Parathyroid adenoma (tissue), 2 donors: ENCODE results near the gene PAK4.

Experiments used
- H2AFZ ChIP-seq: fragments of 300-600 bp; sonication (generic); one replicate; pipeline ENCODE4 v1.7.0; 2017; ENCODE audit warnings: antibody characterized with exemption, mild to moderate bottlenecking
- H3K27ac ChIP-seq: fragments of 300-600 bp; sonication (generic); one replicate; pipeline ENCODE4 v1.7.0; 2017
- H3K27me3 ChIP-seq: fragments of 300-600 bp; sonication (generic); one replicate; pipeline ENCODE4 v1.7.0; 2017; ENCODE audit warnings: low read length; ENCODE audit not compliant: control insufficient read depth, insufficient read depth
- H3K36me3 ChIP-seq: fragments of 300-600 bp; sonication (generic); one replicate; pipeline ENCODE4 v1.7.0; 2017; ENCODE audit warnings: low read length; ENCODE audit not compliant: control insufficient read depth, insufficient read depth
- H3K4me1 ChIP-seq: fragments of 300-600 bp; sonication (generic); one replicate; pipeline ENCODE4 v1.7.0; 2017; ENCODE audit warnings: control low read depth
- H3K4me2 ChIP-seq: fragments of 300-600 bp; sonication (generic); one replicate; pipeline ENCODE4 v1.7.0; 2017; ENCODE audit warnings: low read length
- H3K4me3 ChIP-seq: fragments of 300-600 bp; sonication (generic); one replicate; pipeline ENCODE4 v1.7.0; 2017; ENCODE audit warnings: low read depth, low read length
- H3K79me2 ChIP-seq: fragments of 300-600 bp; sonication (generic); one replicate; pipeline ENCODE4 v1.7.0; 2017; ENCODE audit warnings: control low read depth
- H3K9ac ChIP-seq: fragments of 300-600 bp; sonication (generic); one replicate; pipeline ENCODE4 v1.7.0; 2017; ENCODE audit warnings: mild to moderate bottlenecking
- H3K9me3 ChIP-seq: fragments of 300-600 bp; sonication (generic); one replicate; pipeline ENCODE4 v1.7.0; 2017; ENCODE audit warnings: low read length; ENCODE audit not compliant: control insufficient read depth
- TF ChIP-seq, protein P1 (sequence below): fragments of 300-600 bp; sonication (generic); IDR thresholded peaks from one replicate; pipeline ENCODE4 v1.7.0; 2017; ENCODE audit warnings: antibody characterized with exemption, mild to moderate bottlenecking
- donor health status: primary hyperparathyroidism.

The PAK4 gene

DNA sequence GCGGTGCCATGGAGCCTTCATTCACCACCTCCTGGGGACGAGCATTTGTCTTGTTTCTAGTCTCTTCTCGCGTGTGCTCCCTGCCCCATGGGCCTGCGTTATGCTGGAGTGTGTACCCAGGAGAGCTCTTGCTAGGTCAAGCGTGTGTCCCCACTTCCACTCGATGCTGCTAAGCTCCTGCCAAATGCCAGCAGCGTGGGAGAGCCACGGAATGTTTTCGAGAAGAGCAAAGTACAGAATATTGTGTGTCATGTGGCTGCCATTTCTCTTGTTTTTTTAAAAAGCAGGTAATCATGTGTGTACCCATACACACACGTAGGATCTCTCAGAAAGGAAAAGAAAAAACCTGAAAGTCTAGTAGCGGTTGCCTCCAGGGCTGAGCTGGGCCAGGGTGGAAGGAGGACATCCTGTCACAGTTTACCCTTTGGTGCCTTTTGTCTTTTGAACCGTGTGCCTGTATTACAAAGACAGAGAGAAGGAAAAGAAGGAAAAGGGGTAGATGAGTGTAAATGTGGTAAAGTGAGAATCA is 28.6 kb downstream of the PAK4 start:
- Histone ChIP-seq H3K9ac (no peak overlapping the region), H3K4me1 (peaks cover 50% of the 10 kb centered on the region), H2AFZ (peak overlapping the region; percentile 54), H3K36me3 (no peaks in the 10 kb centered on the region), H3K4me2 (peak overlapping the region; percentile 56), H3K27me3 (no peaks in the 10 kb centered on the region), H3K79me2 (peaks cover 83% of the 10 kb centered on the region), H3K27ac (peak overlapping the region; percentile 81), H3K4me3 (peak overlapping the region; percentile 28), H3K9me3 (no peaks in the 10 kb centered on the region)
- TF ChIP-seq, protein P1, sequence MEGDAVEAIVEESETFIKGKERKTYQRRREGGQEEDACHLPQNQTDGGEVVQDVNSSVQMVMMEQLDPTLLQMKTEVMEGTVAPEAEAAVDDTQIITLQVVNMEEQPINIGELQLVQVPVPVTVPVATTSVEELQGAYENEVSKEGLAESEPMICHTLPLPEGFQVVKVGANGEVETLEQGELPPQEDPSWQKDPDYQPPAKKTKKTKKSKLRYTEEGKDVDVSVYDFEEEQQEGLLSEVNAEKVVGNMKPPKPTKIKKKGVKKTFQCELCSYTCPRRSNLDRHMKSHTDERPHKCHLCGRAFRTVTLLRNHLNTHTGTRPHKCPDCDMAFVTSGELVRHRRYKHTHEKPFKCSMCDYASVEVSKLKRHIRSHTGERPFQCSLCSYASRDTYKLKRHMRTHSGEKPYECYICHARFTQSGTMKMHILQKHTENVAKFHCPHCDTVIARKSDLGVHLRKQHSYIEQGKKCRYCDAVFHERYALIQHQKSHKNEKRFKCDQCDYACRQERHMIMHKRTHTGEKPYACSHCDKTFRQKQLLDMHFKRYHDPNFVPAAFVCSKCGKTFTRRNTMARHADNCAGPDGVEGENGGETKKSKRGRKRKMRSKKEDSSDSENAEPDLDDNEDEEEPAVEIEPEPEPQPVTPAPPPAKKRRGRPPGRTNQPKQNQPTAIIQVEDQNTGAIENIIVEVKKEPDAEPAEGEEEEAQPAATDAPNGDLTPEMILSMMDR = no peak

GRCh38 chr19:39154629-39155100 is 29.1 kb downstream of the PAK4 start:
- no peak overlapping the region for H3K9ac ChIP-seq
- no peaks in the 10 kb centered on the region for H3K36me3 ChIP-seq
- no peaks in the 10 kb centered on the region for H3K9me3 ChIP-seq
- peak overlapping the region; percentile 28 for H3K4me3 ChIP-seq
- peaks cover 50% of the 10 kb centered on the region for H3K4me1 ChIP-seq
- H2AFZ ChIP-seq = peak overlapping the region; percentile 54
- peaks cover 84% of the 10 kb centered on the region for H3K79me2 ChIP-seq
- TF ChIP-seq, protein P1 = peak; percentile 34
- H3K4me2 ChIP-seq = peak overlapping the region; percentile 56
- no peaks in the 10 kb centered on the region for H3K27me3 ChIP-seq
- peak overlapping the region; percentile 81 for H3K27ac ChIP-seq

- no peak overlapping the region for H2AFZ ChIP-seq
- peak overlapping the region; percentile 56 for H3K4me2 ChIP-seq
- peaks cover 87% of the 10 kb centered on the region for H3K79me2 ChIP-seq
- no peaks in the 10 kb centered on the region for H3K9me3 ChIP-seq
- H3K27ac ChIP-seq = peak overlapping the region; percentile 81
- no peak overlapping the region for H3K9ac ChIP-seq
- H3K36me3 ChIP-seq = no peaks in the 10 kb centered on the region
- H3K27me3 ChIP-seq = no peaks in the 10 kb centered on the region
- peaks cover 51% of the 10 kb centered on the region for H3K4me1 ChIP-seq
- no peak overlapping the region for H3K4me3 ChIP-seq
- TF ChIP-seq, protein P1 = no peak
Observed at GRCh38 chr19:39155114-39155700, 29.6 kb downstream of the PAK4 start.

- TF ChIP-seq, protein P1 = no peak
- H3K4me2 ChIP-seq = no peak overlapping the region
- H3K27me3 ChIP-seq = no peaks in the 10 kb centered on the region
- no peaks in the 10 kb centered on the region for H3K36me3 ChIP-seq
- H2AFZ ChIP-seq = no peak overlapping the region
- no peak overlapping the region for H3K9ac ChIP-seq
- H3K4me1 ChIP-seq = peaks cover 54% of the 10 kb centered on the region
- peaks cover 88% of the 10 kb centered on the region for H3K79me2 ChIP-seq
- no peak overlapping the region for H3K4me3 ChIP-seq
- H3K9me3 ChIP-seq = no peaks in the 10 kb centered on the region
- peak overlapping the region; percentile 81 for H3K27ac ChIP-seq
Observed at GRCh38 chr19:39155741-39156140, 30.2 kb downstream of the PAK4 start.
